ENCODE data around the gene PLG.
"Not testable (repeated sequence)": the region's sequence is repeated elsewhere in the genome, so short reads cannot be mapped to it uniquely, and the experiment has no call there.

PLG gene

GRCh38 chr6:160704688-160705087, 2.6 kb downstream of the PLG start:
- not testable (repeated sequence) for DNase-seq (ENCODE audit: low spot score)

- DNase-seq (ENCODE audit: low spot score): not testable (repeated sequence)
Measured at GRCh38 chr6:160708993-160709392, 6.9 kb downstream of the PLG start.

- DNase-seq (ENCODE audit: low spot score): no peak
Measured at GRCh38 chr6:160714731-160715316, 12.8 kb downstream of the PLG start.

- DNase-seq (ENCODE audit: low spot score): no peak
Measured at GRCh38 chr6:160730911-160731310, 28.9 kb downstream of the PLG start.

- DNase-seq (ENCODE audit: low spot score): peak; percentile 28
Measured at GRCh38 chr6:160733050-160733646, 31.1 kb downstream of the PLG start.

GRCh38 chr6:160734627-160735026, 32.6 kb downstream of the PLG start:
- no peak for DNase-seq (ENCODE audit: low spot score)

GRCh38 chr6:160735523-160735922, 33.5 kb downstream of the PLG start:
- DNase-seq (ENCODE audit: low spot score): no peak

GRCh38 chr6:160737934-160738333, 35.9 kb downstream of the PLG start:
- DNase-seq (ENCODE audit: low spot score): no peak

GRCh38 chr6:160739955-160740354, 37.9 kb downstream of the PLG start:
- DNase-seq (ENCODE audit: low spot score): no peak

- not testable (repeated sequence) for DNase-seq (ENCODE audit: low spot score)
Measured at GRCh38 chr6:160741012-160741411, 39.0 kb downstream of the PLG start.

- DNase-seq (ENCODE audit: low spot score): no peak
Measured at GRCh38 chr6:160742090-160742489, 40.0 kb downstream of the PLG start.

- no peak for DNase-seq (ENCODE audit: low spot score)
Measured at GRCh38 chr6:160750276-160750689, 48.2 kb downstream of the PLG start.

GRCh38 chr6:160753211-160753610, 51.2 kb downstream of the PLG start:
- DNase-seq (ENCODE audit: low spot score): not testable (repeated sequence)

GRCh38 chr6:160755165-160755564, 53.1 kb downstream of the PLG start:
- DNase-seq (ENCODE audit: low spot score): no peak

- DNase-seq (ENCODE audit: low spot score): no peak
Measured at GRCh38 chr6:160756021-160756420, 54.0 kb downstream of the PLG start.

- no peak for DNase-seq (ENCODE audit: low spot score)
Measured at GRCh38 chr6:160756871-160757270, 54.8 kb downstream of the PLG start.

- no peak for DNase-seq (ENCODE audit: low spot score)
Measured at GRCh38 chr6:160764847-160765246, 62.8 kb downstream of the PLG start.

GRCh38 chr6:160765412-160765811, 63.4 kb downstream of the PLG start:
- DNase-seq (ENCODE audit: low spot score): no peak

- no peak for DNase-seq (ENCODE audit: low spot score)
Measured at GRCh38 chr6:160766657-160766988, 64.6 kb downstream of the PLG start.

GRCh38 chr6:160766989-160767646, 65.1 kb downstream of the PLG start:
- no peak for DNase-seq (ENCODE audit: low spot score)

- DNase-seq (ENCODE audit: low spot score): no peak
Measured at GRCh38 chr6:160767647-160768019, 65.6 kb downstream of the PLG start.

- DNase-seq (ENCODE audit: low spot score): no peak
Measured at GRCh38 chr6:160768101-160768500, 66.1 kb downstream of the PLG start.

- DNase-seq (ENCODE audit: low spot score): no peak
Measured at GRCh38 chr6:160774399-160774798, 72.4 kb downstream of the PLG start.

Measured in hematopoietic multipotent progenitor cell treated with erythropoietin and hydrocortisone succinate and interleukin-3 and kit ligand, for 15 days (in vitro differentiated cells).